ENCODE data around the gene NRDC. TPM values are rescaled to one million over a fixed set of nuclear protein-coding genes. Genes with fewer than 3 reads are reported as not detected.

The NRDC gene
- total and polyA plus RNA-seq, 9 donors, result 80.1 to 146 (median 111) TPM

DNA sequence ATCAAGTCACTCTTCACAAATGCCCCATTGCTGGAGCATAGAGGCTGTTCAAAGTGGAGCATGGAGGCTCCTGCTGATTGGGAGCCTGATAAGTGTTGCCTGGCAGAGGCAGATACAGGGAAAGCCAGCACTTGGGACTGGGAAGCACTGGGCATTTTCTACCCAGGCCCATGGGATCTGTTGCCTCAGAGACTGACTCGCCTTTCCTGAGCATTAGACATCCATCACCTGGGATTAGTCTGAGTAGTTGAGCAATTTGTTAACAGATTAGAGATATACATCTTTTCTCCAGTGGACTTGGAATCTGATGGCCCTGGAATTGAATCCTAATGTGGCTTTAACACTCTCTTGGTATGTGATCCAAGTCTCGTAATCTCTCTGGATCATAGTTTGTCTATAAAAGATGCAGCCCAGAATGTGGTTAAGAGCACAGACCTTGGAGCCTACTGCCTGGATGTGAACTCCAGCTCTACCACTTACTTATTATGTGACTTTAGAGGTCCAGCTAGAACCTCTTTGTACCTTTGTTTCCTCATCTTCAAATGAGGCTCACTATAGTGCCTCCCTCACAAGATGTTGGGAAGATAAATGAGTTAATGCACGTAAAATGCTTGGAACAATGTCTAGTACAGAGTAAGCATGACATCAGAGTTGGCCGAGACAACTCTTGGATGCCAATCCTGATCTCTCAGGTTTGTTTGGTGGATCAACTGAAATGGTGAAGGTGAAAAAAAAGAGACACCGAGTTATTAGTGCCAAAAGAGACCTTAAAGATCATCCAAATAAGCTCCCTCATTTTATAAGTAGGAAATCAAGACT, 38.3 kb upstream of the NRDC start:
- no peak overlapping the region for H3K27ac ChIP-seq (ENCODE audit: low read length)
- no CpG with 5 or more reads among the region's 5 CpGs for WGBS (ENCODE audit: insufficient coverage)
- H3K27me3 ChIP-seq (ENCODE audit: control insufficient read depth, insufficient read depth, low read length), result peaks cover 6% of the 10 kb centered on the region

DNA sequence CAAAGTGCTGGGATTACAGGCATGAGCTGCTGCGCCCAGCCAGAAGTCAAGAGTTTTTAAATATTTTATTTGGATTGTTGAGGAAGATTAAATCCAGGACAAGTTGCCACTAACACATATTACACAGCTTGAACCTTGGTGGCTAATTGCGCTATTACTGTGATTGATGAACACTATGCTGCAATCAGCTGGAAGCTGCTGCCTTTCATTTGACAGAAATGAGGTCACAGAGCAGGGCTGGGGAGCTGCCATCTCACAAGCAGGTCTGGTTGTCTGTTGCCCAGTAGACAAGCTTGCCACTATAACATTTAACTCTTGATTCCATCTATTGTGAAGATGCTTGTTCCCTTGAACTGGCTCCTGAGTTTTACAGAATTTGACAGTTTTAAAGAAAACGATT, 37.4 kb upstream of the NRDC start:
- Histone ChIP-seq H3K4me3 (ENCODE audit: low read length) (no peak overlapping the region), H3K9me3 (replicated peaks; ENCODE audit: control insufficient read depth, low read depth, low read length) (no peaks in the 10 kb centered on the region), H3K27me3 (ENCODE audit: control insufficient read depth, insufficient read depth, low read length) (peaks cover 6% of the 10 kb centered on the region), H3K27ac (ENCODE audit: low read length) (no peak overlapping the region), H3K36me3 (ENCODE audit: control insufficient read depth, insufficient read depth, low read length) (no peaks in the 10 kb centered on the region), H3K4me1 (ENCODE audit: control insufficient read depth, insufficient read depth, low read length) (peaks cover 4% of the 10 kb centered on the region)
- WGBS (ENCODE audit: insufficient coverage), result no CpG with 5 or more reads among the region's 3 CpGs
- no peak for DNase-seq

More for the DNA sequence above, 38.3 kb upstream of the NRDC start:
- Histone ChIP-seq H3K4me3 (ENCODE audit: low read length) (no peak overlapping the region), H3K36me3 (ENCODE audit: control insufficient read depth, insufficient read depth, low read length) (no peaks in the 10 kb centered on the region), H3K9me3 (replicated peaks; ENCODE audit: control insufficient read depth, low read depth, low read length) (no peaks in the 10 kb centered on the region), H3K4me1 (ENCODE audit: control insufficient read depth, insufficient read depth, low read length) (peaks cover 4% of the 10 kb centered on the region)
- no peak for DNase-seq

DNA sequence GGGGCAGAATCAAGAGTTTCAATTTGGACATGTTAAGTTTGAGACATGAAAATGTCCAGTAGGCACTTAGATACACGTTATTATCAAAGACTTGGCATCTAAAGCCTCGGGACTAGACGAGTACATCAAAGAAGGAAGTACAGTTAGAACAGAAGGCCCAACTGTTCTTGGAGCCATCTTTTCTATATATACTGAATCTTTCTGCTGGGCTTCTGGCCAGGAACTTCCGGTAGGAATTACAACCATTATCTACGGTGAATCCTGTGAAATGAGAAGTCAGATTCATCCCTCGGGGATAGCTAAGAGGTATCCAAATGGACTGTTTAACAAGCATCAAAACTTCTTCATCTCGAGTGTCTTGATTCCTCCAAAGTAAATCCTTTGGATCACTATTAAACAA, 34.4 kb upstream of the NRDC start:
- peaks cover 3% of the 10 kb centered on the region for H3K4me1 ChIP-seq (ENCODE audit: control insufficient read depth, insufficient read depth, low read length)
- H3K4me3 ChIP-seq (ENCODE audit: low read length), result no peak overlapping the region
- no peak overlapping the region for H3K27ac ChIP-seq (ENCODE audit: low read length)
- 69% methylated on average over 2 of the region's 7 CpGs for WGBS (ENCODE audit: insufficient coverage)
- no peaks in the 10 kb centered on the region for H3K9me3 ChIP-seq (replicated peaks; ENCODE audit: control insufficient read depth, low read depth, low read length)
- H3K36me3 ChIP-seq (ENCODE audit: control insufficient read depth, insufficient read depth, low read length), result no peaks in the 10 kb centered on the region
- DNase-seq, result no peak
- H3K27me3 ChIP-seq (ENCODE audit: control insufficient read depth, insufficient read depth, low read length), result peaks cover 8% of the 10 kb centered on the region

DNA sequence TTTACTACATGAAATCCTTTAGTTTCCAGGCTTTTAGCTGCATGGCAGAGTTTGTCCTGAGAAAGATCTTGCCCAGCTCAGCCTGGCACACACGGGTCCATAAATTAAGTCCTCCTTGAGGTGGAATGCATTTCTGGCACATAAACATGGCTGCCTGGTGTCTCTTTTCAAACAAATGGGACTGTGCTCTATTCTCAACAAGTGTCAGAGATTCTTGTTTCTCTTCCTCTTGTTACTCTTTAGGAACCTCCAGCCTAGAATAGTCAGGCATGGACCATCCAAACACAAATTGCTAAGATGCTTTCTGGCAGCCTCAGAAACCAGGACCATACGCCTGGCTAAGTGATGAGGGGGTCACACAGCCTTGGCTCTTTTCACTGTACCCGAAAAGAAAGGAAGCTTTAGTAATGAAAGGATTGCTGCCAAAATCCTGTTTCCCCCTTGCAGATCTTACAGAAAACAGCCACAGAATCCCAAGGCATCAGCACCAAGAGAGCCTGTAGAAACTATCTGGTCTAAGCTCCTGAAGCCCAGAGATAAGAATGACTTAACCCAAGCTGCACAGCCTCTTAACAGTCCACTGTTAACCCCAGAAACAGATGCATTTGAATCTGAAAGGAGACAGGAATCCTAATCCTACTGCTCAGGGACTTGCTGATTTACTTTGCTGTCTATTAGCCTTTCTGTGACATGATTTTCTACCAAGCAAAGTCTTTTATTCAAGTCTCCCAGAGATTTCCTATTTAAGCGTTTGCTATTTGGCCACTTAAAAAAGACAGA, 31.9 kb upstream of the NRDC start:
- Histone ChIP-seq H3K4me3 (ENCODE audit: low read length) (no peak overlapping the region), H3K36me3 (ENCODE audit: control insufficient read depth, insufficient read depth, low read length) (no peaks in the 10 kb centered on the region), H3K9me3 (replicated peaks; ENCODE audit: control insufficient read depth, low read depth, low read length) (no peaks in the 10 kb centered on the region), H3K4me1 (ENCODE audit: control insufficient read depth, insufficient read depth, low read length) (peaks cover 3% of the 10 kb centered on the region), H3K27ac (ENCODE audit: low read length) (no peak overlapping the region), H3K27me3 (ENCODE audit: control insufficient read depth, insufficient read depth, low read length) (peaks cover 5% of the 10 kb centered on the region)
- DNase-seq, result no peak
- 63% methylated on average over 1 of the region's 4 CpGs for WGBS (ENCODE audit: insufficient coverage)

DNA sequence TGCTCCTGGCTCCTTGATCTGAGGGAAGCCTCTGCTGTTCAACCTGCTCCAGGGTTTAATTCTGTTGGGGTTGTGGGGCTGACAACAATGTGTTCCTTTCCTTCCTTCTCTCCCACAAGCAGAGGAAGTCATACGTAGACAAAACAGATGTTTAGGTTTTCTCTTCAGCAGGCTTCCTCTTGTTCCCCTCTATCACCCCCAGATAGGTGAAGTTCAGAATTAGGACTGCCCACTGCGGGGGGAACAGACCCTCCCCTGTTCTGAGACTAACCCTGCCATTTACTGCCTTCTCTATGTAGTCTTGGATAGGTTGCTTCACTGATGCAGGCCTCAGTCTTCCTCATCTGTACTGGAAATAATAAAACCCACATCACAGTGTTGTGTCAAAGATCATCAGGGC, 30.0 kb upstream of the NRDC start:
- Histone ChIP-seq H3K27ac (ENCODE audit: low read length) (no peak overlapping the region), H3K4me1 (ENCODE audit: control insufficient read depth, insufficient read depth, low read length) (peaks cover 3% of the 10 kb centered on the region), H3K9me3 (replicated peaks; ENCODE audit: control insufficient read depth, low read depth, low read length) (no peaks in the 10 kb centered on the region), H3K36me3 (ENCODE audit: control insufficient read depth, insufficient read depth, low read length) (no peaks in the 10 kb centered on the region), H3K4me3 (ENCODE audit: low read length) (no peak overlapping the region), H3K27me3 (ENCODE audit: control insufficient read depth, insufficient read depth, low read length) (peaks cover 5% of the 10 kb centered on the region)
- DNase-seq, result no peak
- WGBS (ENCODE audit: insufficient coverage), result no CpG with 5 or more reads among the region's 2 CpGs

DNA sequence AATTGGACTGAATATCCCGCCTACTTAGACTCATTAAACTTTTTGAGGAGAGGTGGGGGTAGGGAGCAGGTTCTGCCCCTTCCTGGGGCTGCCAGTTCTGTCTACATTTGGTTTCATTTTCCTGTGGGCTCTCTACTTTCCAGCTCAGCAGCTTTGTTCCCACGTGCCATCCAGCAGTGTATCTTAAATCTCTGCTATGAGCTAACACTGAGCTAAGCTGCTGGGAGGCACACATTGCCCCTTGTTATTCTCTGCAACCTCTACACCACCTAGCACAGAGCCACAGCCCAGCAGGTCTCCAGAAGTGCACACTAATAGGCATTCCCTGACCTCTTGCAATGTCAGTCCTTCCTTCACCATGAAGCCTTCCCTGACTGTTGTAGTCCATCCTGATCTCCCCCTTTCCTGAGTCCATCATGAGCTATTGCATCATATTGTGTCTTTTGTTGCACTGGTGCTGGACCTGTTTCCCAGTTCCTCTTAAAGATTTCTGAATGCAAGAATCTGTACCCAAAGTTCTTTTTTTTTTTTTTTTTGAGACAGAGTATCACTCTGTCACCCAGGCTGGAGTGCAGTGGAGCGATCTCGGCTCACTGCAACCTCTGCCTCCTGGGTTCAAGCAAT, 28.7 kb upstream of the NRDC start:
- Histone ChIP-seq H3K4me1 (ENCODE audit: control insufficient read depth, insufficient read depth, low read length) (peaks cover 3% of the 10 kb centered on the region), H3K4me3 (ENCODE audit: low read length) (no peak overlapping the region), H3K27ac (ENCODE audit: low read length) (no peak overlapping the region), H3K9me3 (replicated peaks; ENCODE audit: control insufficient read depth, low read depth, low read length) (no peaks in the 10 kb centered on the region), H3K27me3 (ENCODE audit: control insufficient read depth, insufficient read depth, low read length) (peaks cover 8% of the 10 kb centered on the region), H3K36me3 (ENCODE audit: control insufficient read depth, insufficient read depth, low read length) (no peaks in the 10 kb centered on the region)
- 33% methylated on average over 1 of the region's 4 CpGs for WGBS (ENCODE audit: insufficient coverage)
- no peak for DNase-seq

DNA sequence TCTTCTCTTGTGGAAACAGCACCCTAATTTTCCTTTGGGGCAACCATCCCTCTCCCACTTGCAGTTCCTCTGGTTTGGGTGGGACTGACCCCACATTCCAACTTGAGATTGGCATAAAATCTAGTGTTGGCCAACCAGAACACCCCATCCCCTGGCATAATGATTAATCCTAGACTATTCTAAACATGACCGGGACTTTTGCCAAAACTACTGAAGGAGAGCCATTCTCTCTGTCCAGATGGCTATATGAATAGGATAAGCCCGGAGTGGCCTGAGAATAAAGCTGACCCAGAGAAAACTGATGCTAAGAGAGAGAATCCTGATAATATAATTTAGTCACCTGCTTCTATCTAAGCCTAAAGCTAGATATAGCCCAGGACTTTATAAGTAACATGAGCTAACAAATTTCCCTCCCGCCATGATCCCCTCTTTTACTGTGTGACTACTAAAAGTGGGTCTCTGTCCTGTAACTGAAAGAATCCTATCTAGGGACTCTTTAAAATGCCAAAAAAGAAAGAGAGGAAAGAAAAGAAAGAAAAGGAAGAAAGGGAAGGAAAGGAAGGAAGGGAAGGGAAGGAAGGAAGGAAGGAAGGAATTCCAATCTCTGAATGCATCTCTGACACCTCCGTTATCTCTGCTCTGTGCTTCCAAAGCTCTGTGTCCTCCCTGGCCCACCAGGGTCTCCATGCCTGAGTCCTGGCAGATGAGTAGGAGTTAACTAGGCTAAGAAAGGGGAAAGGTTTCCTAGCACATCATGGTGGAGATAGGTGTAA, 28.0 kb upstream of the NRDC start:
- Histone ChIP-seq H3K4me3 (ENCODE audit: low read length) (no peak overlapping the region), H3K27ac (ENCODE audit: low read length) (no peak overlapping the region), H3K9me3 (replicated peaks; ENCODE audit: control insufficient read depth, low read depth, low read length) (no peaks in the 10 kb centered on the region), H3K4me1 (ENCODE audit: control insufficient read depth, insufficient read depth, low read length) (peaks cover 3% of the 10 kb centered on the region), H3K36me3 (ENCODE audit: control insufficient read depth, insufficient read depth, low read length) (no peaks in the 10 kb centered on the region), H3K27me3 (ENCODE audit: control insufficient read depth, insufficient read depth, low read length) (peaks cover 8% of the 10 kb centered on the region)
- peak; percentile 16 for DNase-seq
- 60% methylated on average over 1 of the region's 4 CpGs for WGBS (ENCODE audit: insufficient coverage)

DNA sequence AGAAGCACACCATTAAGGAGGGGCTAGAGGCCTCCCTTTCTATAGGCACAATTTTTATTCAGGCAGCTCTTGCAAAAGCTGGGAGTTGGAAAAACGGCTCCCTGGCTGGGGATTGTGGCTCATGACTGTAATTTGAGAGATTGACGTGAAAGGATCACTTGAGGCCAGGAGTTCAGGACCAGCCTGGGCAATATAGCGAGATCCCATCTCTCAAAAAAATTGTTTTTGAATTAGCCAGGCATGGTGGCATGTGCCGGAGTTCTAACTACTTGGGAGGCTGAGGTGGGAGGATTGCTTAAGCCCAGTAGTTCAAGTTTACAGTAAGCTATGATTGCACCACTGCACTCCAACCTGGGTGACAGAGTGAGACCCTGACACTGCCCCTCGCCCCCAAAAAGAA, 23.9 kb upstream of the NRDC start:
- DNase-seq, result no peak
- 49% methylated on average over 2 of the region's 5 CpGs for WGBS (ENCODE audit: insufficient coverage)
- Histone ChIP-seq H3K27me3 (ENCODE audit: control insufficient read depth, insufficient read depth, low read length) (peaks cover 7% of the 10 kb centered on the region), H3K4me1 (ENCODE audit: control insufficient read depth, insufficient read depth, low read length) (no peaks in the 10 kb centered on the region), H3K4me3 (ENCODE audit: low read length) (no peak overlapping the region), H3K27ac (ENCODE audit: low read length) (no peak overlapping the region), H3K9me3 (replicated peaks; ENCODE audit: control insufficient read depth, low read depth, low read length) (no peaks in the 10 kb centered on the region), H3K36me3 (ENCODE audit: control insufficient read depth, insufficient read depth, low read length) (no peaks in the 10 kb centered on the region)

DNA sequence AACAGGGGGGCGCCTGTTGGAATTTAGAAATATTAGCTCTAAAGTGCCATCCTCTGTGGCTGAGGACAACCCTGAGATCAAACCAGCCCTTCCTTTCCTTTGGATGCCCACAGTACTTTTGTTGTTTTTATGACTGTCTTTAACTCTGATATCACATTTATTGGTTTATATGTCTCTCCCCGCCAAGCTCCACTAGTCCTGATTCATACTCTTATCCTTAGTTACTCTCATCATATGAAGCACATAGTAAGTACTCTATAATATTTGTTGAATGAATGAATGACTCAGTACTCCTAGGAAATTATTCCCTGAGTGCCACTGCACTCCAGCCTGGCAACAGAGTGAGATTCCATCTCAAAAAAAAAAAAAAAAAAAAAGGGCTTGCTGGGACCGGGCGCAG, 22.6 kb upstream of the NRDC start:
- no peak for DNase-seq
- H3K9me3 ChIP-seq (replicated peaks; ENCODE audit: control insufficient read depth, low read depth, low read length), result no peaks in the 10 kb centered on the region
- WGBS (ENCODE audit: insufficient coverage), result no CpG with 5 or more reads among the region's 4 CpGs
- H3K27ac ChIP-seq (ENCODE audit: low read length), result no peak overlapping the region
- no peak overlapping the region for H3K4me3 ChIP-seq (ENCODE audit: low read length)
- no peaks in the 10 kb centered on the region for H3K4me1 ChIP-seq (ENCODE audit: control insufficient read depth, insufficient read depth, low read length)
- H3K27me3 ChIP-seq (ENCODE audit: control insufficient read depth, insufficient read depth, low read length), result peaks cover 7% of the 10 kb centered on the region
- H3K36me3 ChIP-seq (ENCODE audit: control insufficient read depth, insufficient read depth, low read length), result no peaks in the 10 kb centered on the region
